Frontal cortex (tissue), 4 donors: ENCODE data around the gene CTNNA1. TPM values are rescaled to one million over a fixed set of nuclear protein-coding genes. Genes with fewer than 3 reads are reported as not detected.
A peak's percentile ranks its signal among the peaks of the same experiment; 100 is the strongest.
"Not testable (repeated sequence)": the region's sequence is repeated elsewhere in the genome, so short reads cannot be mapped to it uniquely, and the experiment has no call there.

Experiments
- DNase-seq, 2 donors: peaks; one replicate each; pipeline ENCODE4 v3.0.0; 2012; ENCODE audit warnings: low spot score in 2 of 2
- FAIRE-seq: peaks from 2 replicates; lab custom pipeline; 2012; peaks lifted over from hg19 to GRCh38; lab: Jason Lieb, UNC
- total RNA-seq: library from RNA; depleted of rRNA; stranded (reverse); fragments of >200 nt; gene quantifications from one replicate; pipeline ENCODE4 v1.2.3, GENCODE V29; 2014
- donor health status: control.
- donor health status: control.
- donor health status: control.

The CTNNA1 gene
- 220 TPM for total RNA-seq

GRCh38 chr5:138752951-138753793 lies at the start of gene CTNNA1:
Gene CTNNA1, plus strand, starts transcription at chr5:138753425. Its CDS starts 28,500 bp downstream, at chr5:138781925.
- FAIRE-seq (no peak), DNase-seq (peak; percentile 92 to 93)

DNA sequence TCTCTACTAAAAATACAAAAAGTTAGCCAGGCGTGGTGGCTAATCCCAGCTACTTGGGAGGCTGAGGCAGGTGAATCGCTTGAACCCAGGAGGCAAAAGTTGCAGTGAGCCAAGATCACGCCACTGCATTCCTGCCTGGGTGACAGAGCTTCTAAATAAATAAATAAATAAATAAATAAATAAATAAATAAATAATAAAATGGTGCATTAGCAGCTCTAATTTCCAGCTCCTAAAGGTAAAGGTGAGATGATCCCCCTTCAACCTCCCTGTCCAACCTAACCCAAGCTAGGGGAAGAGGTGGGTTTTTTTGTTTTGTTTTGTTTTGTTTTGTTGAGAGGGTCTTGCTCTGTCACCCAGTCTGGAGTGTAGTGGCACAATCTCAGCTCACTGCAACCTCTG lies 49.4 kb upstream of the CTNNA1 start:
- FAIRE-seq, DNase-seq: not testable (repeated sequence)

GRCh38 chr5:138705007-138705406 lies 48.2 kb upstream of the CTNNA1 start:
- FAIRE-seq, result no peak
- no peak for DNase-seq

DNA sequence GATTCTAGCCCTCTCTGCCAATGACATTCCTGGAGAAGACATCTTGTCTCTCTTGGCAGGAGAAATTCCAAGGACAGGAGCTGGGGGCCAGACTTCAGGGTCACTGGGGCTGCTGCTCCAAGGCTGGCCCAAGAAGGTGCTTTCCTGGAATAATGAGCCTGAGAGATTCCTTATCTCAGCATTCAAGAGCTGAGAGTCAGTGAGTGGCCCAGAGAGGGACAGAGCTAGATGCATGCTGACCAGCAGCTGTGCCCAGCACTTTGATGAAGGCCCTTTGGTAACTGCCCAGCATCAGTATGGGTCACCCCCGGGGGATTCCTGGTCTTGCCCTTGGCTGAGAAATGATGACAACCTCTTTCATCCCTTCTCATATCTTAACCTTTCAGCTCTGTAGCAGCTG lies 47.7 kb upstream of the CTNNA1 start:
- no peak for DNase-seq

DNA sequence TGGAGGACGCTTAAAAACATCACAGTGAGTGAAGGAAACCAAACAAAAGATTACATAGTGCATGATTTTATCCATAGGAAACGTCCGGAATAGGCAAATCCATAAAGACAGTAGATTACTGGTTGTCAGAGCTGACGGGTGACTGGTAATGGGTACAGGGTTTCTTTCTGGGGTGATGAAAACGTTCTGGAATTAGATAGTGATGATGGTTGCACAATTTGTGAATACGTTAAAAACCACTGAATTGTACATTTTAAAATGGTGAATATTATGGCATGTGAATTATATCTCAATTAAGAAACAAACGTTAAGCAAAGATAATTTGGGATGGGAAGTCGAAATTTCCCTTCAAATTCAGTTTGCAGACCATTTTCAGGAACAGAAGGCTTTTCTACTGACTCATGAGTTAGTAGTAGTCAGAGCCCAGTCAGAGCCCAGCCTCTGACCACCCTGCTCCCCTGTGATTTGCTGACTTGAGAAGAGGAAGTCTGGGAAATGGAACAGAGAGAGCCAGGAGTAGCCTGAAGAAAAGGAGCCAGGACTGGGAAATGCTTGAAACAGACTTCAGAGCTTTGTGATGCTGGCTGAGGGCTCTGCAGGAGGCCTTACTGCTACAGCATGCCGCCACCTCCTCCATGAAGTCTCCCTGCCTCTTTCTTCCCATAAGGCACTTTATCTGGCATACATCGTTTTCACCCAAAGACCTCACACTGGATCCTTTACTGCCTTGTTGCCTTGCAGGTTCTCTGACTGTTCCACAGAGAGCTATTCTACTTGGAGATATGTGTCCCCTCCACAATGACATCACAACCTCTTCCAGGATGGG lies 46.4 kb upstream of the CTNNA1 start:
- no peak for FAIRE-seq
- DNase-seq, result no peak

More for the DNA sequence above, 47.7 kb upstream of the CTNNA1 start:
- no peak for FAIRE-seq

DNA sequence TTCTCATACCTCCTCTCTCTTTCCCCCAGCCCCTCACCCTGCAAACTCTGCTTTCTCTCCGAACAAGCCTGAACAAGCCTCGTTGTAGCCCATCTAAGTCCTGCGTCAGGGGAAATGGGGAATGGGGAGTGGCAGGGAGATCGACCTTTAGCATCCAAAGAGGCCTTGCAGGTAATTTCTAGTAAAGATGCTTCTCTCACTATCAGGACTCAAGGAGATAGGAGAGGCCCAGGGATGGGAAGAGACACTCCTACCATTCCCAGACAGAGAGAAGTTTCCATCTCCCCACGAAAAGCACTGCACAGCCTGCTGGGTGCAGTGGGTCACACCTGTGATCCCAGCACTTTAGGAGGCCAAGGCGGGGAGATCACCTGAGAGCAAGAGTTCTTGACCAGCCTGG lies 44.4 kb upstream of the CTNNA1 start:
- FAIRE-seq (no peak), DNase-seq (no peak)

DNA sequence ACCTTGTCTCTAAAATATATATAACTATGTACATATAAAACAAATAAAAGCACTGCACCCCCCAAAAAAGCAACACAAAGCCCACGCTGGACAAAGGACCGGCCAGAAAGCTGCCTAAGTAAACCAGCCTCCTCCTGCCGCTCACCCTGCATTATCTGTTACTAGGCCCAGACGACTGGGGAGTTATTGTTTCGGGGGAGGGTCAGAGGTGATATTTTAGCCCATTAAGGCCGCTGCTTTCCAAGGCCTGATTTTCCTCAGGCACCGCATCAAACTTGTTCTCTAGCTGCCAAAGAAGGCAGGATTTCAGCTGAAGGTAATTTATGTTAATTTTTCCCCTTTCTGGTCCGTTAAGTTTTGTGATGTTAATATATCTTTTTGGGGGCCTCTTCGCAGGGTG lies 44.0 kb upstream of the CTNNA1 start:
- FAIRE-seq (no peak), DNase-seq (no peak)

DNA sequence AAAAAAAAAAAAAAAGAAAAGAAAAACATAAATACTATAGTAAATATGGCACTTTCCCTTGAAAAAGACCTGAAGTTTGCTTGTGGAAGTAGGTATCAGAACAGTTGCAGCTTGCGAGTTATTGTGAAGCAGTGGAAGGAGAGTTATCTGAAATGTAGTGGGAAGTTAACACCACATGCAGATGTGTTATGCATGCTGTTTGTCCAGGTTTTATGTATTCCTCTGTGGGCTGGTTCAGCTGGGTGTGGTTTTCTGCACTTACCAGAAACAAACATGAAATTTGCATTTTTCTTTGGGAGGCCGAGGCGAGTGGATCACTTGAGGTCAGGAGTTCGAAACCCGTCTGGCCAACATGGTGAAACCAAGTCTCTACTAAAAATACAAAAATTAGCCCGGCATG lies 42.1 kb upstream of the CTNNA1 start:
- DNase-seq, result no peak
- FAIRE-seq, result no peak

DNA sequence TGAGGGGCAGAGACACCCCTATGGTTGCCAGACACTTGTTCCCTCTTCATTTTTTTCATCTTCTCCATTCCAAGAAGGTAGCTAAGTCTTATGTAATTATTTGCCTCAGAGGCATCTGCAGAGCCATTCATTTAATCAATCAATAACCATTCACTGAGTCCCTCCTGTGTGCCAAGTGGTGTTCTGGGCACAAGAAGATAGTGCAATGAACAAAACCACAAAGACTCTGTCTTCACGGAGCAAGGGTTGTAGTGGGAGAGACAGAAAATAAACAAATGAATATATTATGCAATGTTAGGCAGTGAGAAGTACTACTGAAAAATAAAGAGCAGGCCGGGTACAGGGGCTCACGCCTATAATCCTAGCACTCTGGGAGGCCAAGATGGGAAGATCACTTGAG lies 41.4 kb upstream of the CTNNA1 start:
- no peak for FAIRE-seq
- DNase-seq, result no peak

DNA sequence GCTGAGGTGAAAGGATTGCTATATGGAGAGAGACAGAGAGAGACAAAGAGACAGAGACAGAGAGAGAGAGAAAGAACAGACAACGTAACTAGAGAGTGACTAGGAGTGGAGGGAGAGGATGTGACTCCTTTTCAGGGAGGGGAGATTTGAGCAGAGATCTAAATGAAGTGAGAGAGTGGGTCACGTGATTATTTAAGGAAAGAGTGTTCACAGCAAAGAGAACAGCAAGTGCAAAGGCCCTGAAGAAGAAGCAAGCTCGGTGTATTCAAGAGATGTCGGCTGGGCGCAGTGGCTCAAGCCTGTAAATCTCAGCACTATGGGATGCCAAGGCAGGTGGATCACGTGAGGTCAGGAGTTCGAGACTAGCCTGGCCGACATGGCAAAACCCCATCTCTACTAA lies 40.9 kb upstream of the CTNNA1 start:
- DNase-seq, result no peak
- no peak for FAIRE-seq

DNA sequence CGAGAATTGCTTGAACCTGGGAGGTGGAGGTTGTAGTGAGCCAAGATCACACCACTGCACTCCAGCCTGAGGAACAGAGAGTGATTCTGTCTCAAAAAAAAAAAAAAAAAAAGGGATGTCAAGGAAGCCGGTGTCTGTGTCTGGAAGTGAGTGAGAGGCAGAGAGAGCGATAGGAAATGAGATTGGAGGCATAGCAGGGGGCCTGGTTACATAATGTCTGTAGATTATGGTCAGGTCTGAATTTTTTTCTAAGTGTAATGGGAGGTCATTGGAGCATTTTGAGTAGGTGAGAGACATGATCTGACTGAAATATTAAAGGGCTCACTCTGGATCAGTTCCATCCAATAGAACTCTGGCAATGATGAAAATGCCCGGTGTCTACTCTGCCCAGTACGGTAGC lies 40.4 kb upstream of the CTNNA1 start:
- DNase-seq, result no peak
- FAIRE-seq, result no peak

DNA sequence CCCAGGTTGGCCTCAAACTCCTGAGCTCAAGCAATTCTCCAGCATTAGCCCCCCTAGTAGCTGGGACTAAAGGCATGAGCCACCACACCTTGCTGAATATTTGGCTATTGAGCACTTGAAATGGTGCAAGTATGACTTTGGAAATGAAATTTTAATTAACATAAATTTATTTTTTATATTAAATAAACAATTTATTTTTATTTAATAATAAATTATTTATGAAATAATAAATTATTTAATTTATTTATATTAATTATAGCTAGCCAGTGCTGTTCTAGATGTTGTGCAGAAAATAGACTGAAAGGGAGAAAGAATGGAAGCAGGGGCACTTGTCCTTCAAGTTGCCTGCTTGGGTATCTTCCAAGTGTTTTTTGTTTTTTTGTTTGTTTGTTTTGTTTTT lies 40.0 kb upstream of the CTNNA1 start:
- peak; percentile 75 for FAIRE-seq
- no peak for DNase-seq

- FAIRE-seq (no peak), DNase-seq (no peak)
Measured at GRCh38 chr5:138714694-138715093, 38.5 kb upstream of the CTNNA1 start.

- not testable (repeated sequence) for FAIRE-seq, DNase-seq
Measured at GRCh38 chr5:138715931-138716432, 37.2 kb upstream of the CTNNA1 start.

- FAIRE-seq, result no peak
- DNase-seq, result no peak
Measured at GRCh38 chr5:138716456-138716924, 36.7 kb upstream of the CTNNA1 start.

- FAIRE-seq (no peak), DNase-seq (no peak)
Measured at GRCh38 chr5:138717399-138717798, 35.8 kb upstream of the CTNNA1 start.

DNA sequence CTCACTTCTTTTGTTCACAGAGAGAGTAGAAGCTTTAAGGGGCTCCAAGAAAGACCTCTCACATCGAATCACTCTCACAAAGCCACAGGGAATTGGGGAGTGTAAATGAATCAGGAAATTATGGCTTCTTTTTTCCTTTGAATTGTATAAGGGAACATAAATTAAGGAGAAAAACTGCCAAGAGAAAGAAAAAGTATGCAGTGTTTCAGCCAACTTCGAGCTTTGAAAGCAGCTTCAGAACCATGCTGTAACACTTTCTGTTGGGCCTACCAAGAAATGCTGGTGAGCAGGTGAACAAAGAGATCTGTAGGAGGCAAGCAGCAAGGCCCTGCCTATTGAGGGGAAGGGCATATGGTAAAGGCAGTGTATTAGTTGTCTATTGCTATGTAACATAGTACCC lies 33.4 kb upstream of the CTNNA1 start:
- no peak for DNase-seq
- FAIRE-seq, result no peak

DNA sequence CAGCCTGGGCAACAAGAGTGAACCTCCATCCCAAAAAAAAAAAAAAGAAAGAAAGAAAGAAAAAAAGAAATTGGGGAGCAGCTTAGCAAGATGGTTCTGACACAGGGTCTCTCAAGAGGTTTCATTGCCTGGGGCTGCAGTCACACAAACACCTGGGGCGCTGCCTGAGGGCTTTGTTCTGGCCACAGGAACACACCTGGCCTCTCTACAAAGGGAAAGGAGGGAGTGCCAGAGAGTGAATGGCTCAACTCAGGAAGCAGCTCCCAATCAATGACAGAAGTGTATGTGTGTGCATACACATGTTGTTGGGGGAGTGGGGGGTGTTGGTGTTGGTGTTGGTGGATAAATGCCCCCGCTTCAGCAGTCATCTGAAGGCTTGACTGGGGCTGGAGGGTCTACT lies 32.4 kb upstream of the CTNNA1 start:
- DNase-seq (no peak), FAIRE-seq (no peak)

- FAIRE-seq (no peak), DNase-seq (no peak)
Measured at GRCh38 chr5:138721979-138722378, 31.2 kb upstream of the CTNNA1 start.

DNA sequence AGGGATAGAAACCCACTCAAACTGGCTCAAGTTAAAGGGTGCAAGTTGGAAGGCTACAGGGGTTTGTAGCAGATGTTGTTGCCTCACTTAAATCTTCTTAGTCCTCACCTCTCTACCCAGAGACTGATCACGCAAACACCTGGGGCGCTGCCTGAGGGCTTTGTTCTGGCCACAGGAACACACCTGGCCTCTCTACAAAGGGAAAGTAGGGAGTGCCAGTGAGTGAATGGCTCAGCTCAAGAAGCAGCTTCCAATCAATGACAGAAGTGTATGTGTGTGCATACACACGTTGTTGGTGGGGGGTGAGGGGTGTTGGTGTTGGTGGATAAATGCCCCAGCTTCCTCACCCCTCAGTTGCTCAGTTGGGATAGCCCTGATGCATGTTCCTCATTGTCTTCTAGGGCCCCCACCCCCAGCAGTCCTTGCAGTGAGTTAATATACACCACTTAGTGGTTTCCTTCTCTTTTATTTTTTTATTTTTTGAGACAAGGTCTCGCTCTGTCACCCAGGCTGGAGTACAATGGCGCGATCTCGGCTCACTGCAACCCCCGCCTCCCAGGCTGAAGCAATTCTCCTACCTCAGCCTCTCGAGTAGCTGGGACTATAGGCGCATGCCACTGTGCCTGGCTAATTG lies 30.6 kb upstream of the CTNNA1 start:
- FAIRE-seq (no peak), DNase-seq (no peak)
